Neural cell (in vitro differentiated cells): Measurements from ENCODE around the gene GNAS. TPM values are rescaled to one million over a fixed set of nuclear protein-coding genes. Genes with fewer than 3 reads are reported as not detected.

Experiments
- H2AFZ ChIP-seq: fragments of 200-600, 300-800 bp; sonication (generic), shearing (Covaris generic); 2 replicates; pipeline ENCODE4 v1.6.0; 2014; ENCODE audit warnings: low read depth, mild to moderate bottlenecking, antibody characterized with exemption, low read length, moderate library complexity
- H3F3A ChIP-seq: fragments of 200-600 bp; shearing (Covaris generic); 2 replicates; pipeline ENCODE4 v1.6.1; 2016; ENCODE audit warnings: mild to moderate bottlenecking, moderate library complexity, mixed read lengths, antibody characterized with exemption, low read length; ENCODE audit not compliant: insufficient read depth, poor library complexity, severe bottlenecking
- H3K27ac ChIP-seq: fragments of 200-600, 300-800 bp; sonication (generic), shearing (Covaris generic); 2 replicates; pipeline ENCODE4 v1.5.1; 2014; ENCODE audit warnings: mild to moderate bottlenecking, low read length, moderate library complexity
- H3K27me3 ChIP-seq: fragments of 300-800, 200-600 bp; sonication (generic), shearing (Covaris generic); 2 replicates; pipeline ENCODE4 v1.6.0; 2014; ENCODE audit warnings: mild to moderate bottlenecking, low read depth, low read length, moderate library complexity; ENCODE audit not compliant: insufficient read depth
- H3K36me3 ChIP-seq: fragments of 300-800, 200-600 bp; sonication (generic), shearing (Covaris generic); 2 replicates; pipeline ENCODE4 v1.5.1; 2014; ENCODE audit warnings: mild to moderate bottlenecking, antibody characterized with exemption, low read length, moderate library complexity; ENCODE audit not compliant: insufficient read depth
- H3K4me2 ChIP-seq: fragments of 300-800, 200-600 bp; sonication (generic), shearing (Covaris generic); 2 replicates; pipeline ENCODE4 v1.6.0; 2014; ENCODE audit warnings: mild to moderate bottlenecking, low read length
- H3K4me3 ChIP-seq: fragments of 300-800, 200-600 bp; sonication (generic), shearing (Covaris generic); 2 replicates; pipeline ENCODE4 v1.5.1; 2014; ENCODE audit warnings: mild to moderate bottlenecking, low read length, moderate library complexity
- H3K79me2 ChIP-seq: fragments of 200-600 bp; shearing (Covaris generic); replicated peaks from 2 replicates; pipeline ENCODE4 v1.6.0; 2014; ENCODE audit warnings: mild to moderate bottlenecking, low read length, moderate library complexity; ENCODE audit not compliant: insufficient read depth
- H3K9ac ChIP-seq: fragments of 300-800, 200-600 bp; sonication (generic), shearing (Covaris generic); 2 replicates; pipeline ENCODE4 v1.6.1; 2016; ENCODE audit warnings: mild to moderate bottlenecking, low read length, mixed read lengths
- H3K9me2 ChIP-seq: fragments of 200-600 bp; shearing (Covaris generic); 2 replicates; pipeline ENCODE4 v1.6.1; 2016; ENCODE audit warnings: mild to moderate bottlenecking, low read length, mixed read lengths; ENCODE audit not compliant: insufficient read depth
- H3K9me3 ChIP-seq: fragments of 200-600, 300-800 bp; sonication (generic), shearing (Covaris generic); 2 replicates; pipeline ENCODE4 v1.6.1; 2016; ENCODE audit warnings: mild to moderate bottlenecking, mixed run types, low read length, moderate library complexity, mixed read lengths
- H4K20me1 ChIP-seq: fragments of 200-600 bp; shearing (Covaris generic); 2 replicates; pipeline ENCODE4 v1.6.1; 2016; ENCODE audit warnings: mild to moderate bottlenecking, mixed run types; ENCODE audit not compliant: insufficient read depth
- CTCF ChIP-seq: fragments of 450-650 bp; IDR thresholded peaks from 2 replicates; pipeline ENCODE4 v1.5.1; 2014; ENCODE audit warnings: antibody characterized with exemption, mild to moderate bottlenecking, moderate library complexity; ENCODE audit not compliant: poor library complexity, severe bottlenecking
- EP300 ChIP-seq: fragments of 450-650 bp; conservative IDR thresholded peaks from 2 replicates; pipeline ENCODE4 v1.6.1; 2014; ENCODE audit warnings: antibody characterized with exemption, mild to moderate bottlenecking, moderate library complexity; ENCODE audit not compliant: poor library complexity, severe bottlenecking
- EZH2 ChIP-seq: fragments of 200-600, 300-800 bp; shearing (Covaris generic), sonication (generic); IDR thresholded peaks from 2 replicates; pipeline ENCODE4 v1.6.1; 2014; ENCODE audit warnings: antibody characterized with exemption, low read length, borderline replicate concordance, mild to moderate bottlenecking; ENCODE audit not compliant: insufficient read depth, poor library complexity, severe bottlenecking
- MXI1 ChIP-seq: fragments of 450-650 bp; conservative IDR thresholded peaks from 2 replicates; pipeline ENCODE4 v1.6.1; 2014; ENCODE audit warnings: antibody characterized with exemption, mild to moderate bottlenecking; ENCODE audit not compliant: poor library complexity, severe bottlenecking
- POLR2AphosphoS5 ChIP-seq: IDR thresholded peaks from 2 replicates; pipeline ENCODE4 v1.6.1; 2012
- RAD21 ChIP-seq: fragments of 450-650 bp; conservative IDR thresholded peaks from 2 replicates; pipeline ENCODE4 v1.6.1; 2014; ENCODE audit warnings: antibody characterized with exemption, mild to moderate bottlenecking, moderate library complexity
- REST ChIP-seq: IDR thresholded peaks from 2 replicates; pipeline ENCODE4 v1.6.1; 2012; ENCODE audit warnings: borderline replicate concordance
- SMC3 ChIP-seq: fragments of 450-650 bp; conservative IDR thresholded peaks from 2 replicates; pipeline ENCODE4 v1.6.1; 2014; ENCODE audit warnings: antibody characterized with exemption, mild to moderate bottlenecking, moderate library complexity; ENCODE audit not compliant: poor library complexity
- TAF1 ChIP-seq: IDR thresholded peaks from 2 replicates; pipeline ENCODE4 v1.6.1; 2012; ENCODE audit warnings: low read depth
- polyA plus RNA-seq: library from polyadenylated mRNA; depleted of rRNA; stranded (reverse); fragments of >200 nt; gene quantifications from 2 replicates; pipeline ENCODE4 v1.2.3, GENCODE V29; 2014

The GNAS gene
- polyA plus RNA-seq, 1 donor from 2014 or later, result 958 TPM

- TF ChIP-seq POLR2AphosphoS5 (peak; percentile 12), TAF1 (no peak)
- Histone ChIP-seq H2AFZ (no peak overlapping the region), H4K20me1 (no peaks in the 10 kb centered on the region), H3K27me3 (no peaks in the 10 kb centered on the region), H3K9ac (no peak overlapping the region), H3K9me3 (no peaks in the 10 kb centered on the region), H3K9me2 (no peaks in the 10 kb centered on the region), H3F3A (no peaks in the 10 kb centered on the region), H3K79me2 (peaks cover 7% of the 10 kb centered on the region), H3K4me2 (no peak overlapping the region), H3K27ac (no peak overlapping the region), H3K36me3 (peaks cover 20% of the 10 kb centered on the region), H3K4me3 (no peak overlapping the region)
Observed at GRCh38 chr20:58911970-58912369, 59.5 kb downstream of the GNAS start.

- H3K27me3 ChIP-seq, result no peaks in the 10 kb centered on the region
- no peaks in the 10 kb centered on the region for H3K9me2 ChIP-seq
- no peak overlapping the region for H3K4me3 ChIP-seq
- H4K20me1 ChIP-seq, result no peaks in the 10 kb centered on the region
- no peak overlapping the region for H3K9ac ChIP-seq
- TF ChIP-seq REST (no peak), MXI1 (no peak), POLR2AphosphoS5 (no peak), EP300 (no peak), TAF1 (no peak), CTCF (no peak)
- no peaks in the 10 kb centered on the region for H3K9me3 ChIP-seq
- no peak overlapping the region for H3K27ac ChIP-seq
- peaks cover 2% of the 10 kb centered on the region for H3K79me2 ChIP-seq
- peaks cover 20% of the 10 kb centered on the region for H3K36me3 ChIP-seq
- no peak overlapping the region for H2AFZ ChIP-seq
- no peak overlapping the region for H3K4me2 ChIP-seq
- H3F3A ChIP-seq, result no peaks in the 10 kb centered on the region
Observed at GRCh38 chr20:58913079-58913478, 60.6 kb downstream of the GNAS start.

GRCh38 chr20:58918621-58919020, 66.1 kb downstream of the GNAS start:
- no peaks in the 10 kb centered on the region for H4K20me1 ChIP-seq
- no peaks in the 10 kb centered on the region for H3K79me2 ChIP-seq
- H3K4me2 ChIP-seq, result no peak overlapping the region
- H3K27ac ChIP-seq, result no peak overlapping the region
- H3K27me3 ChIP-seq, result no peaks in the 10 kb centered on the region
- no peak overlapping the region for H2AFZ ChIP-seq
- H3F3A ChIP-seq, result no peaks in the 10 kb centered on the region
- no peak for TF ChIP-seq MXI1
- TF ChIP-seq EP300, result no peak
- no peak for TF ChIP-seq RAD21
- no peak for TF ChIP-seq REST
- TF ChIP-seq TAF1, result no peak
- no peak for TF ChIP-seq CTCF
- TF ChIP-seq EZH2, result no peak
- TF ChIP-seq SMC3, result no peak
- TF ChIP-seq POLR2AphosphoS5, result no peak
- no peaks in the 10 kb centered on the region for H3K36me3 ChIP-seq
- no peak overlapping the region for H3K4me3 ChIP-seq
- no peaks in the 10 kb centered on the region for H3K9me2 ChIP-seq
- no peak overlapping the region for H3K9ac ChIP-seq
- H3K9me3 ChIP-seq, result no peaks in the 10 kb centered on the region
